GM10266 (cell line): ENCODE data around the gene CWC15.

Experiments used
- DNase-seq: peaks from one replicate; pipeline ENCODE4 v3.0.0; 2012; ENCODE audit errors: extremely low spot score
- CTCF ChIP-seq: IDR thresholded peaks from 2 replicates; pipeline ENCODE4 v1.5.1; 2012; ENCODE audit warnings: mild to moderate bottlenecking, low read depth; ENCODE audit not compliant: control insufficient read depth, insufficient read depth; ENCODE audit errors: missing control alignments

Gene CWC15

DNA sequence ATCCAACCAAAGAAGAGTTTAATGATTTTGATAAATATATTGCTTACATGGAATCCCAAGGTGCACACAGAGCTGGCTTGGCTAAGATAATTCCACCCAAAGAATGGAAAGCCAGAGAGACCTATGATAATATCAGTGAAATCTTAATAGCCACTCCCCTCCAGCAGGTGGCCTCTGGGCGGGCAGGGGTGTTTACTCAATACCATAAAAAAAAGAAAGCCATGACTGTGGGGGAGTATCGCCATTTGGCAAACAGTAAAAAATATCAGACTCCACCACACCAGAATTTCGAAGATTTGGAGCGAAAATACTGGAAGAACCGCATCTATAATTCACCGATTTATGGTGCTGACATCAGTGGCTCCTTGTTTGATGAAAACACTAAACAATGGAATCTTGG, 24.1 kb upstream of the CWC15 start:
- DNase-seq = no peak
- no peak for TF ChIP-seq CTCF

GRCh38 chr11:94993400-94993943, 20.1 kb upstream of the CWC15 start:
- TF ChIP-seq CTCF = no peak
- DNase-seq = no peak

DNA sequence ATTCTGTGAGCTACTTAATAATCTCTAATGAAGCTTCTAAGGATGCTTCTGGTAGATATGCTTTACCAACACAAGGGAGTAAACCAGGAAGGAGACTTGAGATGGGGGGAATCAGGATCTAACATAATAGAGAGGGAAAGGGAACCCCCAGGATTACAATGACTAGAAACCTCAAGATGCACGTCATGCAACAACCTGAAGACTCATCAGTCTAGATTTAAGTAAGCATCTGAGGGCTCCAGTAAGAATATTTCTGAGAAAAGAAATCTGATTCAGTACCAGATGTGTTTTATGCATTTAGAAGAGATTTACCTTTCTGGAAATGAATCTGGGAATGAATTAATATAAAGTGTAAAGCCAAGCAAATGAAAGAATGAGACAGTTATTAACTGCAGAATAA, 15.4 kb upstream of the CWC15 start:
- no peak for TF ChIP-seq CTCF
- DNase-seq = no peak

GRCh38 chr11:94987378-94987777, 14.0 kb upstream of the CWC15 start:
- no peak for DNase-seq
- TF ChIP-seq CTCF = no peak

DNA sequence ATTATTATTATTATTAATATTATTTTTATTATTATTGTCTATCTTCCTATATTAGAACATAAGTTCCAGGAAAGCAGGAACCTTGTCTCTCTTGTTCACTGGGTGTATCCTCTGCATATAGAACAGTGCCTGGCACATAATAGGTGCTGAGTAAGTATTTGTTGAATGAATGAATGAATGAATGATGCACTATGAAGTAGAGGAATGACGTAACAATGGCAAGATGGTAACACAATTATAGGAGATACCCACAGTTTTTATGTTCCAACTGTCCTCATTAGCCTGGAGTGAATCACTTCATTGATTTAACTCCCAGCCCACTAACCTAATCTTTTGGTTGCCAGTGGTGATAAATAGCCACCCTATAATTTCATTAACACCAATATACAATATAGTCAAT, 2.2 kb upstream of the CWC15 start:
- DNase-seq = no peak
- no peak for TF ChIP-seq CTCF

- DNase-seq = no peak
Measured at GRCh38 chr11:94974178-94974577, 822 bp upstream of the CWC15 start.

GRCh38 chr11:94972700-94973098, 657 bp downstream of the CWC15 start:
- DNase-seq = no peak

More at GRCh38 chr11:94974178-94974577, 822 bp upstream of the CWC15 start:
- no peak for TF ChIP-seq CTCF

More at GRCh38 chr11:94972700-94973098, 657 bp downstream of the CWC15 start:
- TF ChIP-seq CTCF = no peak
